ENCODE data around the gene FAM118B.

Gene FAM118B

DNA sequence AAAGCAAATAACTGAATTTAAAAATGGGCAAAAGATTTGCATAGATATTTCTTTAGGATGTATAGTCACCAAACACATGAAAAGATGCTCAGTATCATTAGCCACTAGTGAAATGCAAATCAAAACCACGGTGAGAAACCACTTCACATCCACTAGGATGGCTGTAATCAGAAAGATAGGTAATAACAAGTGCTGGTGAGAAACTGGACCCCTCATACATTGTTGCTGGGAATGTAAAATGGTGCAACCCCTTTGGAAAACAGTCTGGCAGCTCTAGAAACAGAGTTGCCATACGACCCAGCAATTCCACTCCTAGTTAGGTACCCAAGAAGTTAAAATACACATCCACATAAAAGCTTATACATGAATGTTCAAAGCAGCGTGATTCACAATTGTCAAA lies 16.5 kb upstream of the FAM118B start:
- no peaks in the 10 kb centered on the region for H3K4me1 ChIP-seq (ENCODE audit: control insufficient read depth in 2 of 2, insufficient read depth in 2 of 2, low read length in 2 of 2)
- H3K27me3 ChIP-seq (ENCODE audit: control insufficient read depth in 2 of 2, insufficient read depth in 2 of 2, low read length in 2 of 2), result no peaks in the 10 kb centered on the region
- H3K4me3 ChIP-seq (ENCODE audit: low read length in 2 of 2), result no peak overlapping the region
- H3K27ac ChIP-seq (ENCODE audit: low read depth in 2 of 2, low read length in 2 of 2), result no peak overlapping the region
- H3K9me3 ChIP-seq (ENCODE audit: control insufficient read depth in 2 of 2, low read length in 2 of 2), result no peaks in the 10 kb centered on the region
- no peak overlapping the region for H3K9ac ChIP-seq (ENCODE audit: low read depth in 1 of 2, low read length in 2 of 2)
- peaks cover 26 to 42% of the 10 kb centered on the region in 2 donors for H3K36me3 ChIP-seq (ENCODE audit: control insufficient read depth in 2 of 2, insufficient read depth in 2 of 2, low read length in 2 of 2)

DNA sequence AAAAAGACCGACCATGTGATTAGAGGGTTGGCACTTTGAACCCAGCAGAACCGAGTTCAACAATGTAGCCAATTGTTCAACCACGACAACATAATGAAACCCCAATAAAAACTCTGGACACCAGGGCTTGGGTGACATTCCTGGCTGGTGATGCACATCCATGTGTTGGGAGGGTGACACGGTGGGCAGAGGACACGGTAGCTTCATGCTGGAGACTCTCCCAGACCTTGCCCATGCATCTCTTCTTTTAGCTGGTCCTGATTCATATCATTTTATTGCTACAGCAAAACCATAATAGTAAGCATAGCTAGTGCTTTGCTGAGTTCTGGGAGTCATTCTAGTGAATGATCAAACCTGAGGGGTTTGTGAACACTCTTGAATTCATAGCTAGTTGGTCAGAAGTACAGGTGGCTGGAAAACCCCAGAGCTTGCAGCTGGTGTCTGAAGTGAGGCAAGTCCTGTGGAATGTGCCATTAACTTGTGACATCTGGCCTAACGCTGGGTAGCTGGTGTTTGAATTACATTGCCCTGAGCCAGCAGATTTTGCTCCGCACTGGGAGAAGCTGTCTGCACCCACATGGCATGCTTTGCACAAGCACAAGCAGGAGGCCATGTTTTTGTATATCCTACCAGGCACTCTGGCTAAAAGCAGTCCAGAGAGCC lies 14.2 kb upstream of the FAM118B start:
- Histone ChIP-seq H3K4me1 (ENCODE audit: control insufficient read depth in 2 of 2, insufficient read depth in 2 of 2, low read length in 2 of 2) (no peaks in the 10 kb centered on the region), H3K9me3 (ENCODE audit: control insufficient read depth in 2 of 2, low read length in 2 of 2) (no peaks in the 10 kb centered on the region), H3K27ac (ENCODE audit: low read depth in 2 of 2, low read length in 2 of 2) (no peak overlapping the region), H3K27me3 (ENCODE audit: control insufficient read depth in 2 of 2, insufficient read depth in 2 of 2, low read length in 2 of 2) (no peaks in the 10 kb centered on the region), H3K9ac (ENCODE audit: low read depth in 1 of 2, low read length in 2 of 2) (no peak overlapping the region), H3K4me3 (ENCODE audit: low read length in 2 of 2) (no peak overlapping the region), H3K36me3 (ENCODE audit: control insufficient read depth in 2 of 2, insufficient read depth in 2 of 2, low read length in 2 of 2) (peaks cover 40 to 54% of the 10 kb centered on the region in 2 donors)

DNA sequence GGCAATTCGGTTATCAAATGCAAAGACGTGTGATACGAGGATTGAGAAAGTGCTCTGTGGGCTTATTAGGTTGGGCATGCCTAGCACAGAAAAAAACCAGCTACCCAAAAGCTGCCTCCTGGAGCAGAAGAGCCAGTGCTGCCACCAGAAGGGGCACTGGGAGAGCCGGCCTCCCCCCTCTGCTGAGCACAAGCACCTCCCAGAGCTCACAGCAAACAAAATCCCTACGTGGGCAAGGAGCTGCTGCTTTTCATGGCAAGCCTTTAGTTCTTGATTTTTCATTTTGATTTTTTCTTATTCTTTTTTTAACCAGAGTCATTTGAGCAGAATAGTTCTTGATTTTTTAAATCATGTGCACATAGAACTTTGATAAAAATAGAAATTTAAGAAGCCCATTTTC lies 12.9 kb upstream of the FAM118B start:
- H3K36me3 ChIP-seq (ENCODE audit: control insufficient read depth in 2 of 2, insufficient read depth in 2 of 2, low read length in 2 of 2), result peaks cover 52 to 63% of the 10 kb centered on the region in 2 donors
- no peak overlapping the region for H3K27ac ChIP-seq (ENCODE audit: low read depth in 2 of 2, low read length in 2 of 2)
- no peak overlapping the region for H3K9ac ChIP-seq (ENCODE audit: low read depth in 1 of 2, low read length in 2 of 2)
- no peaks in the 10 kb centered on the region for H3K4me1 ChIP-seq (ENCODE audit: control insufficient read depth in 2 of 2, insufficient read depth in 2 of 2, low read length in 2 of 2)
- H3K27me3 ChIP-seq (ENCODE audit: control insufficient read depth in 2 of 2, insufficient read depth in 2 of 2, low read length in 2 of 2), result no peaks in the 10 kb centered on the region
- H3K4me3 ChIP-seq (ENCODE audit: low read length in 2 of 2), result no peak overlapping the region
- H3K9me3 ChIP-seq (ENCODE audit: control insufficient read depth in 2 of 2, low read length in 2 of 2), result no peaks in the 10 kb centered on the region

DNA sequence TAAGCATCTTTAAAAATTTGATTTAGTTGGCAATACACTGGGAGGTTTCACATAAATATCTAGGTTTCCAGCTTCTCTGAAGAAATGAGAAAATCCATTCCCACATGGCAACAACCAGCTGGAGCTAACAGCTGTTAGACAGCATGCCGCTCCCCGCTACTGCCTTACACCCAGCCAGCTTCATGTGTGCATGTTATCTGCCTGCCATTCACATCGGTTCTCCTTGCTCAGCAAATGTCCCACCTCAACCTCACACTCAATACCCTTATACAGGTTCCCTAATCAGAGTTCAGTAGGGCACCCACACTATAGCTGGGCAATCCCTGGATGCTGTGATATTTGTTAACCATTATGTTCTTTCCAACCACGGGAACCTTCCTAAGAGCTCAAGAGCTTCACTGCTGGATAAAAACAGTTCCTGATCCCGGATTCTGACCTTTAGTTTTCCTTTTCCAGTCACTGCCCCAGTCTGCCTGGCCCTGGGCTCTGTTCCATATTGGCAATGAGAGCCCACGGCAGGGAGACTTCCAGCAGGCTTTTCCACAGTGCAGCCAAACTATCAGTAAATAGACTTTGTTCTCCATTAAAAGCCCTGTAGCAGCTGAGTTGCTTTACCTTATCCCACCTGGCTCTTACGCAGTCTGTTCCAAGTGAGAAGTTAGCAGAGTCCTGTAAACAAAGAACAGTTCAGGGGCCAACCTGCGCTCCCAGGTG lies 8.8 kb upstream of the FAM118B start:
- Histone ChIP-seq H3K27me3 (ENCODE audit: control insufficient read depth in 2 of 2, insufficient read depth in 2 of 2, low read length in 2 of 2) (no peaks in the 10 kb centered on the region), H3K4me3 (ENCODE audit: low read length in 2 of 2) (no peak overlapping the region), H3K9me3 (ENCODE audit: control insufficient read depth in 2 of 2, low read length in 2 of 2) (no peaks in the 10 kb centered on the region), H3K4me1 (ENCODE audit: control insufficient read depth in 2 of 2, insufficient read depth in 2 of 2, low read length in 2 of 2) (no peaks in the 10 kb centered on the region), H3K36me3 (ENCODE audit: control insufficient read depth in 2 of 2, insufficient read depth in 2 of 2, low read length in 2 of 2) (peaks cover 61 to 75% of the 10 kb centered on the region in 2 donors), H3K27ac (ENCODE audit: low read depth in 2 of 2, low read length in 2 of 2) (no peak overlapping the region), H3K9ac (ENCODE audit: low read depth in 1 of 2, low read length in 2 of 2) (no peak overlapping the region)

DNA sequence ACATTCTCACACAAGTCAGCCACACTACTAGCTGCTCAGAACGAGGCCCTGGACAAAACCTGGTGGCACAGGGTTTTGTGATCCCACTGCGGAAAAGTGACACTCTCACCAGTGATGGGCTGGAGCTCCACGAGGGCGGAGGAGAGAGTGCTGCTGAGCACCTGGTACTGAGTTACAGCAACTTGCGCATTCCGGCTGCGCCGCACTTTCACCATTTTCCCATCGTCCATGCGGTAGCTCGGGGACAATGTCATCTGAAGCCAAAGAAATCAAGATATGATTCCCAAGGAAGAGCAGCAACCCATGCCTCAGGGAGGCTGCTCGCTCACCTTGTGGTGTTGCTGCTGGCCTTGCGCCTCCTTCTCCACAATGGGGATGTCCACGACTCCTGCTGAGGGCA lies 6.2 kb upstream of the FAM118B start:
- H3K4me1 ChIP-seq (ENCODE audit: control insufficient read depth in 2 of 2, insufficient read depth in 2 of 2, low read length in 2 of 2), result peaks cover 0 to under 1% of the 10 kb centered on the region in 2 donors
- H3K36me3 ChIP-seq (ENCODE audit: control insufficient read depth in 2 of 2, insufficient read depth in 2 of 2, low read length in 2 of 2), result peaks cover 50 to 72% of the 10 kb centered on the region in 2 donors
- H3K27me3 ChIP-seq (ENCODE audit: control insufficient read depth in 2 of 2, insufficient read depth in 2 of 2, low read length in 2 of 2), result no peaks in the 10 kb centered on the region
- H3K9ac ChIP-seq (ENCODE audit: low read depth in 1 of 2, low read length in 2 of 2), result no peak overlapping the region
- H3K9me3 ChIP-seq (ENCODE audit: control insufficient read depth in 2 of 2, low read length in 2 of 2), result no peaks in the 10 kb centered on the region
- H3K27ac ChIP-seq (ENCODE audit: low read depth in 2 of 2, low read length in 2 of 2), result no peak overlapping the region
- no peak overlapping the region for H3K4me3 ChIP-seq (ENCODE audit: low read length in 2 of 2)

DNA sequence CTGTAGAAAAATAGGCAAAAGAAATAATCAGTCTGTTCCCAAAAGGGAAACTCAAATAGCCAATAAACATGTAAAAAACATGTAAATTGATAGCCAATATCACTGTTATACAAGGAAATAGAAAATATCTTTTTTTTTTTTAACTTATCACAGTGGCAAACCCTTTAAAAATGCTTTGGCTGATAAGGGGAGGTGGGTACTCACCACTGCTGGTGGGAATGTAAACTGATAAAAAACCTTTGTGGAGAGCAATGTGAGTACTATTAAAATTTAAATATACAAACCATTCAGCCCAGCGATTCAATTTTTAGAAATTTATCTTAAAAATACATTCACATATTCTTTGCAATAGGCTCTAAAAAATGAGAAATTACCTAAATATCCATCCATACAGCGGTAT lies 3.7 kb upstream of the FAM118B start:
- peaks cover 31 to 52% of the 10 kb centered on the region in 2 donors for H3K36me3 ChIP-seq (ENCODE audit: control insufficient read depth in 2 of 2, insufficient read depth in 2 of 2, low read length in 2 of 2)
- no peak overlapping the region for H3K4me3 ChIP-seq (ENCODE audit: low read length in 2 of 2)
- no peaks in the 10 kb centered on the region for H3K9me3 ChIP-seq (ENCODE audit: control insufficient read depth in 2 of 2, low read length in 2 of 2)
- no peak overlapping the region for H3K27ac ChIP-seq (ENCODE audit: low read depth in 2 of 2, low read length in 2 of 2)
- no peak overlapping the region for H3K9ac ChIP-seq (ENCODE audit: low read depth in 1 of 2, low read length in 2 of 2)
- peaks cover 14 to 18% of the 10 kb centered on the region in 2 donors for H3K4me1 ChIP-seq (ENCODE audit: control insufficient read depth in 2 of 2, insufficient read depth in 2 of 2, low read length in 2 of 2)
- no peaks in the 10 kb centered on the region for H3K27me3 ChIP-seq (ENCODE audit: control insufficient read depth in 2 of 2, insufficient read depth in 2 of 2, low read length in 2 of 2)

DNA sequence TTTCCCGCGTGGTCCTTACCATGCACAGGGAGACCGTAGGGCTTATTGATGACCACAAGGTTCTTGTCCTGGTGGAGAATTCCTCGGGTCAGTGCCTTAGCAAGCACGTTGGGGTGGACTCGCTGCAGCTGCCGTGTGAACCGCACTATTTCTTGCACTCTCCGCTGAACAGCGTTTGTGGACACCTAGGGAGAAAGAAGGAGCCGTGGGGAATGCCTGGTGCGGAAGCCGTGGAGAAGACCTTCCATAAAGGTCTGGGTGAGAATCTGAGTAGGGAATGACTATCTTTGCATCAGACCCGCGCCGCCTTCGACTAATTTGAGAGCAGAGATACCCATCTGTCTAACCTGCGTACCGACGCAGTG lies 729 bp upstream of the FAM118B start:
- Histone ChIP-seq H3K36me3 (ENCODE audit: control insufficient read depth in 2 of 2, insufficient read depth in 2 of 2, low read length in 2 of 2) (peaks cover 2 to 22% of the 10 kb centered on the region in 2 donors), H3K4me1 (ENCODE audit: control insufficient read depth in 2 of 2, insufficient read depth in 2 of 2, low read length in 2 of 2) (peaks cover 18 to 23% of the 10 kb centered on the region in 2 donors), H3K4me3 (ENCODE audit: low read length in 2 of 2) (peak overlapping the region; percentile 95 to 100), H3K9ac (ENCODE audit: low read depth in 1 of 2, low read length in 2 of 2) (peak overlapping the region; percentile 67 to 84), H3K27ac (ENCODE audit: low read depth in 2 of 2, low read length in 2 of 2) (no peak overlapping the region), H3K27me3 (ENCODE audit: control insufficient read depth in 2 of 2, insufficient read depth in 2 of 2, low read length in 2 of 2) (no peaks in the 10 kb centered on the region), H3K9me3 (ENCODE audit: control insufficient read depth in 2 of 2, low read length in 2 of 2) (no peaks in the 10 kb centered on the region)

DNA sequence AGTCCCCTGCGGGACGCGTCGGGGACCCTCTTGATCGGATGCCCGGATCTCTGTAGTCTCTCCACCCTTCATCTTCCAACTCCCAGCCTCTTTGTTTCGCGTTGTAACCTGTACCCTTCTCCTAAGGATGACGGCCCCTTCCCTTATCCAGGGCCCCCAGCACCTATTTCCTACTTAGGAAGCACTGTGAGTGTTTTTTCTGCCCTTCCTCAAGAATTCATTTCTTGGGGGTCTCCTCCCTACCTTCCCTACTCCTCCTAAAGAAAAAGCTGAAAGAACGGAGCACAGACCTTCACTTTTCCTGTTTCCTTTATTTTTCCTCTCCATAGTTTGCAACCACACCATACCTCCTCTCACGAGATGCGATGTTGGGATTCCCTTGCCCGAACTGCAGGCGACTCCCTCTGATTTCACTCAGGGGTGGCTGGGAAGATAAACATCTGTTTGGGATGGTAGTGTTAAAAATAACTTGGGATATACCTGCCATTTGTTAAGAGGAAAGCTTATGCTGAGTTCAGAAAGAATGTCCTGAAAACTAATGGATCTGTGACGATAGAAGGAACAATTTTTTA lies 593 bp downstream of the FAM118B start:
- Histone ChIP-seq H3K27ac (ENCODE audit: low read depth in 2 of 2, low read length in 2 of 2) (peak overlapping the region; percentile 48 to 66), H3K4me3 (ENCODE audit: low read length in 2 of 2) (peak overlapping the region; percentile 95 to 100), H3K4me1 (ENCODE audit: control insufficient read depth in 2 of 2, insufficient read depth in 2 of 2, low read length in 2 of 2) (peaks cover 25 to 26% of the 10 kb centered on the region in 2 donors)

DNA sequence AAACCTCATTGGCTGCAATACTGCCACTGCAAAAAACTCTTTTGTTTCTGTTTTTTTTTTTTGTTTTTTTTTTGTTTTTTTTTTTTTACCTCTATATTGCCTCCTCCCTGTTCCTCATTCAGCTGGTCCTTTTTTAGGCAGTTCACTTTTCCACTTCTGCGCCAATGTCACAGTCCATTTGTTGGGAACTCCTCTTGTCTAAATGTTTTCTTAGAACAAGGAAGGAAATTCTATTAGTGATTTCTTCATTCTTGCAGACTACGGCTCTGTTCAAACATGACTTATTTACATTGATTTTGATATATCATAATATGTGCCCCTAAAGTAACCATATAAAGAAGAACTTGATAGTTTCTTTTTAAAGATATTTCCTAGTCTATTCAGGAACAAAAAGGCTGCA lies 2.9 kb downstream of the FAM118B start:
- Histone ChIP-seq H3K4me1 (ENCODE audit: control insufficient read depth in 2 of 2, insufficient read depth in 2 of 2, low read length in 2 of 2) (peaks cover 33 to 34% of the 10 kb centered on the region in 2 donors), H3K4me3 (ENCODE audit: low read length in 2 of 2) (peak overlapping the region; percentile 57 to 64)

More for the DNA sequence above, 593 bp downstream of the FAM118B start:
- Histone ChIP-seq H3K36me3 (ENCODE audit: control insufficient read depth in 2 of 2, insufficient read depth in 2 of 2, low read length in 2 of 2) (peaks cover 2 to 14% of the 10 kb centered on the region in 2 donors), H3K9me3 (ENCODE audit: control insufficient read depth in 2 of 2, low read length in 2 of 2) (no peaks in the 10 kb centered on the region), H3K27me3 (ENCODE audit: control insufficient read depth in 2 of 2, insufficient read depth in 2 of 2, low read length in 2 of 2) (no peaks in the 10 kb centered on the region), H3K9ac (ENCODE audit: low read depth in 1 of 2, low read length in 2 of 2) (peak overlapping the region; percentile 70 to 81)

DNA sequence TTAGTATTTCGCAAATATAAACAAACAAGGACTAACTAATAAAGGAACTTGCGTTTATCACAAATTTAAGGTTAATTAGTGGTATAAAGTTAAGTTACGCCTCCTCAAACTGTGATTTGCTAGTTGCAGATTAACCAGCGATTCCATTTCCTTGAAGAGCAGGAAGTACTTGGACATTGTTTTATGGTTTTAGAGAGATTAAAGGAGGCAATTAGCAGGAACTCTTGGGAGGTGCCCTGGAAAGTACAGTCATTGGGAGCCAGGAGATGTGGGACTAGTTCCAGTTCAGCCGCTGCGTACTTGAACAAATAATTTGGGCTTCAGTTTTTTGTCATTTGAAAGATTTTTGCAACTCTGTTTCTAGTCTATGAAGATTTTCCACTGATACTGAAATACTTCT lies 3.3 kb downstream of the FAM118B start:
- peak overlapping the region; percentile 57 to 64 for H3K4me3 ChIP-seq (ENCODE audit: low read length in 2 of 2)
- H3K9ac ChIP-seq (ENCODE audit: low read depth in 1 of 2, low read length in 2 of 2), result no peak overlapping the region
- no peaks in the 10 kb centered on the region for H3K27me3 ChIP-seq (ENCODE audit: control insufficient read depth in 2 of 2, insufficient read depth in 2 of 2, low read length in 2 of 2)
- H3K9me3 ChIP-seq (ENCODE audit: control insufficient read depth in 2 of 2, low read length in 2 of 2), result no peaks in the 10 kb centered on the region
- peak overlapping the region; percentile 49 to 71 for H3K27ac ChIP-seq (ENCODE audit: low read depth in 2 of 2, low read length in 2 of 2)
- peaks cover 0 to 1% of the 10 kb centered on the region in 2 donors for H3K36me3 ChIP-seq (ENCODE audit: control insufficient read depth in 2 of 2, insufficient read depth in 2 of 2, low read length in 2 of 2)
- peaks cover 35 to 38% of the 10 kb centered on the region in 2 donors for H3K4me1 ChIP-seq (ENCODE audit: control insufficient read depth in 2 of 2, insufficient read depth in 2 of 2, low read length in 2 of 2)

More for the DNA sequence above, 2.9 kb downstream of the FAM118B start:
- Histone ChIP-seq H3K9ac (ENCODE audit: low read depth in 1 of 2, low read length in 2 of 2) (no peak overlapping the region), H3K27ac (ENCODE audit: low read depth in 2 of 2, low read length in 2 of 2) (peak overlapping the region; percentile 49 to 71), H3K9me3 (ENCODE audit: control insufficient read depth in 2 of 2, low read length in 2 of 2) (no peaks in the 10 kb centered on the region), H3K27me3 (ENCODE audit: control insufficient read depth in 2 of 2, insufficient read depth in 2 of 2, low read length in 2 of 2) (no peaks in the 10 kb centered on the region), H3K36me3 (ENCODE audit: control insufficient read depth in 2 of 2, insufficient read depth in 2 of 2, low read length in 2 of 2) (peaks cover 0 to 5% of the 10 kb centered on the region in 2 donors)

All from mucosa of rectum (tissue), 2 donors.